GM13977 (cell line): ENCODE measurements around the gene ACOT7.

ENCODE experiments used
- DNase-seq: peaks from one replicate; pipeline ENCODE4 v3.0.0; 2012; ENCODE audit warnings: low spot score
- CTCF ChIP-seq: IDR thresholded peaks from 2 replicates; pipeline ENCODE4 v1.5.1; 2012; ENCODE audit warnings: mild to moderate bottlenecking, control low read depth; ENCODE audit not compliant: insufficient read depth; ENCODE audit errors: extremely low read depth, missing control alignments
- in situ Hi-C: fragments of 300-500 bp; cut with MboI; formaldehyde crosslinking; loops from one replicate; pipeline ENCODE4 v1.12.0; 2022; ENCODE audit warnings: low sequenced_read_pairs, low pct_unique_long_range_greater_than_20kb, mixed read lengths, inconsistent platforms; ENCODE audit not compliant: unreplicated experiment

Gene ACOT7

GRCh38 chr1:6267686-6268322 is 125.8 kb downstream of the ACOT7 start:
- no peak for TF ChIP-seq CTCF
- in situ Hi-C loops = no loop called here
- DNase-seq = no peak

GRCh38 chr1:6266641-6267040 is 126.9 kb downstream of the ACOT7 start:
- no peak for TF ChIP-seq CTCF
- no peak for DNase-seq
- in situ Hi-C loops = no loop called here

- in situ Hi-C loops = no loop called here
- TF ChIP-seq CTCF = no peak
Observed at GRCh38 chr1:6265151-6265550, 128.4 kb downstream of the ACOT7 start.

GRCh38 chr1:6263716-6264115 is 129.9 kb downstream of the ACOT7 start:
- in situ Hi-C loops = no loop called here
- no peak for DNase-seq
- no peak for TF ChIP-seq CTCF

More at GRCh38 chr1:6265151-6265550, 128.4 kb downstream of the ACOT7 start:
- no peak for DNase-seq

GRCh38 chr1:6262555-6263420 is 130.8 kb downstream of the ACOT7 start:
- no peak for TF ChIP-seq CTCF
- no peak for DNase-seq
- in situ Hi-C loops = no loop called here

- in situ Hi-C loops = no loop called here
- TF ChIP-seq CTCF = no peak
Observed at GRCh38 chr1:6261615-6261995, 132.0 kb downstream of the ACOT7 start.

More at GRCh38 chr1:6261615-6261995, 132.0 kb downstream of the ACOT7 start:
- DNase-seq = no peak
